HEK293 (cell line): ENCODE data around the gene JCHAIN.

Source experiments
- CTCF ChIA-PET: fragments of 350-600 bp; formaldehyde crosslinking; extraction: SDS; loops from one replicate; lab custom pipeline; 2021; ENCODE audit warnings: antibody characterized with exemption; lab: Yijun Ruan, JAX
- POLR2A ChIA-PET: fragments of 300-600 bp; formaldehyde crosslinking; extraction: SDS; loops from one replicate; lab custom pipeline; 2020; ENCODE audit warnings: antibody characterized with exemption, inconsistent platforms; lab: Yijun Ruan, JAX
- H3K27ac ChIP-seq: fragments of 200-500 bp; sonication (Bioruptor generic); 2 replicates; pipeline ENCODE4 v1.5.1; 2014; ENCODE audit warnings: low read depth, low read length, control low read depth, inconsistent platforms; ENCODE audit errors: extremely low read depth
- H3K36me3 ChIP-seq, 2 experiments: fragments of 200-500 bp in 1 of 2; sonication (Bioruptor generic) in 1 of 2; 1 replicate in 1 of 2; 2 replicates in 1 of 2; pipeline ENCODE4 v1.5.1; 2014 to 2017; ENCODE audit warnings: inconsistent platforms in 2 of 2, low read length in 2 of 2; ENCODE audit not compliant: control insufficient read depth in 2 of 2, insufficient read depth in 1 of 2
- H3K4me1 ChIP-seq: fragments of 200-500 bp; sonication (Bioruptor generic); 2 replicates; pipeline ENCODE4 v1.5.1; 2014; ENCODE audit warnings: mild to moderate bottlenecking, low read length, inconsistent platforms; ENCODE audit not compliant: control insufficient read depth, insufficient read depth
- H3K4me3 ChIP-seq: 2 replicates; pipeline ENCODE4 v1.5.1; 2011; ENCODE audit warnings: low read depth, mild to moderate bottlenecking, control low read depth, low read length, moderate library complexity
- H3K9me3 ChIP-seq: fragments of 200-500 bp; sonication (Bioruptor generic); 2 replicates; pipeline ENCODE4 v1.5.1; 2014; ENCODE audit warnings: low read depth, low read length, inconsistent platforms; ENCODE audit not compliant: control insufficient read depth, insufficient read depth
- ATF2 ChIP-seq: fragments of 450-650 bp; formaldehyde crosslinking; IDR thresholded peaks from 2 replicates; pipeline ENCODE4 v1.5.1; 2016; ENCODE audit warnings: missing biosample characterization, missing genetic modification characterization, low read depth
- BCL11A ChIP-seq: fragments of 450-650 bp; formaldehyde crosslinking; IDR thresholded peaks from 2 replicates; pipeline ENCODE4 v1.5.1; 2016; ENCODE audit warnings: low read depth, missing biosample characterization, missing genetic modification characterization
- GFI1B ChIP-seq: fragments of 450-650 bp; formaldehyde crosslinking; IDR thresholded peaks from 2 replicates; pipeline ENCODE4 v1.5.1; 2016; ENCODE audit warnings: missing biosample characterization, missing genetic modification characterization
- GLI2 ChIP-seq: fragments of 450-650 bp; formaldehyde crosslinking; IDR thresholded peaks from 2 replicates; pipeline ENCODE4; 2017; ENCODE audit warnings: missing biosample characterization, missing genetic modification characterization, low read depth, borderline replicate concordance
- GLI4 ChIP-seq: fragments of 450-650 bp; formaldehyde crosslinking; IDR thresholded peaks from 2 replicates; pipeline ENCODE4 v1.5.1; 2016; ENCODE audit warnings: missing biosample characterization, missing genetic modification characterization
- GLIS1 ChIP-seq: fragments of 450-650 bp; formaldehyde crosslinking; IDR thresholded peaks from 2 replicates; pipeline ENCODE4 v1.5.1; 2016; ENCODE audit warnings: missing biosample characterization, missing genetic modification characterization
- KLF10 ChIP-seq: fragments of 450-650 bp; IDR thresholded peaks from 2 replicates; pipeline ENCODE4 v1.5.1; 2018; ENCODE audit warnings: missing biosample characterization, mild to moderate bottlenecking, missing genetic modification characterization
- OSR2 ChIP-seq: fragments of 450-650 bp; formaldehyde crosslinking; IDR thresholded peaks from 2 replicates; pipeline ENCODE4 v1.5.1; 2016; ENCODE audit warnings: missing biosample characterization, missing genetic modification characterization
- PRDM2 ChIP-seq: fragments of 450-650 bp; formaldehyde crosslinking; IDR thresholded peaks from 2 replicates; pipeline ENCODE4 v1.5.1; 2016; ENCODE audit warnings: missing biosample characterization, missing genetic modification characterization, borderline replicate concordance
- ZBTB8A ChIP-seq: fragments of 450-650 bp; formaldehyde crosslinking; IDR thresholded peaks from 2 replicates; pipeline ENCODE4 v1.5.1; 2016; ENCODE audit warnings: missing biosample characterization, missing genetic modification characterization
- ZFP37 ChIP-seq: fragments of 450-650 bp; formaldehyde crosslinking; IDR thresholded peaks from 2 replicates; pipeline ENCODE4 v1.5.1; 2016; ENCODE audit warnings: missing biosample characterization, missing genetic modification characterization
- ZIC2 ChIP-seq: fragments of 450-650 bp; formaldehyde crosslinking; IDR thresholded peaks from 2 replicates; pipeline ENCODE4 v1.5.1; 2016; ENCODE audit warnings: missing biosample characterization, missing genetic modification characterization
- ZNF114 ChIP-seq: fragments of 450-650 bp; formaldehyde crosslinking; IDR thresholded peaks from 2 replicates; pipeline ENCODE4 v1.5.0; 2017; ENCODE audit warnings: missing biosample characterization, missing genetic modification characterization
- ZNF140 ChIP-seq: fragments of 450-650 bp; formaldehyde crosslinking; IDR thresholded peaks from 2 replicates; pipeline ENCODE4 v1.5.1; 2016; ENCODE audit warnings: missing biosample characterization, missing genetic modification characterization
- ZNF148 ChIP-seq: fragments of 450-650 bp; formaldehyde crosslinking; IDR thresholded peaks from 2 replicates; pipeline ENCODE4 v1.5.0; 2017; ENCODE audit warnings: missing biosample characterization, missing genetic modification characterization, borderline replicate concordance
- ZNF169 ChIP-seq: fragments of 450-650 bp; formaldehyde crosslinking; IDR thresholded peaks from 2 replicates; pipeline ENCODE4 v1.5.1; 2016; ENCODE audit warnings: missing biosample characterization, missing genetic modification characterization
- ZNF175 ChIP-seq: fragments of 450-650 bp; formaldehyde crosslinking; IDR thresholded peaks from 2 replicates; pipeline ENCODE4 v1.5.1; 2016; ENCODE audit warnings: missing biosample characterization, missing genetic modification characterization
- ZNF19 ChIP-seq: fragments of 450-650 bp; formaldehyde crosslinking; IDR thresholded peaks from 2 replicates; pipeline ENCODE4; 2016; ENCODE audit warnings: missing biosample characterization, missing genetic modification characterization, low read depth
- ZNF514 ChIP-seq: fragments of 450-650 bp; formaldehyde crosslinking; IDR thresholded peaks from 2 replicates; pipeline ENCODE4 v1.5.1; 2016; ENCODE audit warnings: missing biosample characterization, missing genetic modification characterization
- ZNF623 ChIP-seq: fragments of 450-650 bp; formaldehyde crosslinking; IDR thresholded peaks from 2 replicates; pipeline ENCODE4 v1.5.1; 2016; ENCODE audit warnings: missing biosample characterization, missing genetic modification characterization
- ZNF670 ChIP-seq: fragments of 450-650 bp; formaldehyde crosslinking; IDR thresholded peaks from 2 replicates; pipeline ENCODE4 v1.5.1; 2016; ENCODE audit warnings: missing biosample characterization, missing genetic modification characterization, low read depth
- ZNF677 ChIP-seq: fragments of 450-650 bp; IDR thresholded peaks from 2 replicates; pipeline ENCODE4 v1.5.0; 2018; ENCODE audit warnings: missing biosample characterization, mild to moderate bottlenecking, missing genetic modification characterization, moderate library complexity
- ZNF692 ChIP-seq: fragments of 450-650 bp; formaldehyde crosslinking; IDR thresholded peaks from 2 replicates; pipeline ENCODE4 v1.5.1; 2016; ENCODE audit warnings: missing biosample characterization, missing genetic modification characterization
- ZNF707 ChIP-seq: fragments of 450-650 bp; formaldehyde crosslinking; IDR thresholded peaks from 2 replicates; pipeline ENCODE4 v1.5.1; 2016; ENCODE audit warnings: missing biosample characterization, missing genetic modification characterization
- ZNF785 ChIP-seq: fragments of 450-650 bp; formaldehyde crosslinking; IDR thresholded peaks from 2 replicates; pipeline ENCODE4 v1.5.1; 2016; ENCODE audit warnings: missing biosample characterization, missing genetic modification characterization
- ZSCAN16 ChIP-seq: fragments of 450-650 bp; formaldehyde crosslinking; IDR thresholded peaks from 2 replicates; pipeline ENCODE4 v1.5.1; 2016; ENCODE audit warnings: missing biosample characterization, missing genetic modification characterization

JCHAIN gene

GRCh38 chr4:70674191-70674590, 7.9 kb upstream of the JCHAIN start:
- Histone ChIP-seq H3K27ac (no peak overlapping the region), H3K36me3 (no peaks in the 10 kb centered on the region), H3K4me3 (no peak overlapping the region), H3K4me1 (no peaks in the 10 kb centered on the region), H3K9me3 (no peaks in the 10 kb centered on the region)
- ChIA-PET CTCF (no interaction called here), POLR2A (no interaction called here)
- TF ChIP-seq ZBTB8A (tag by site-specific recombination) (no peak), ZNF707 (tag by site-specific recombination) (no peak), OSR2 (tag by site-specific recombination) (no peak), ZNF785 (tag by site-specific recombination) (no peak), ZNF670 (tag by site-specific recombination) (no peak), GLIS1 (no peak), ZNF623 (tag by site-specific recombination) (no peak), ZNF140 (tag by site-specific recombination) (no peak), ZNF692 (tag by site-specific recombination) (no peak), ZFP37 (tag by site-specific recombination) (no peak), KLF10 (no peak), GLI2 (tag by site-specific recombination) (no peak), GFI1B (tag by site-specific recombination) (no peak), ZSCAN16 (tag by site-specific recombination) (no peak), PRDM2 (tag by site-specific recombination) (no peak), ZNF677 (tag by site-specific recombination) (no peak)

- H3K4me3 ChIP-seq: no peak overlapping the region
- POLR2A ChIA-PET: no interaction called here
- no peak overlapping the region for H3K27ac ChIP-seq
- H3K4me1 ChIP-seq: no peaks in the 10 kb centered on the region
- no peaks in the 10 kb centered on the region for H3K36me3 ChIP-seq
- no peaks in the 10 kb centered on the region for H3K9me3 ChIP-seq
- CTCF ChIA-PET: interaction anchor here (0.7 kb wide), 1 partner anchor 1039 kb away, joined by 3 read pairs; no protein-coding TSS in a partner anchor
- no peak for TF ChIP-seq ATF2 (tag by site-specific recombination)
- TF ChIP-seq ZNF19 (tag by site-specific recombination): no peak
- TF ChIP-seq ZNF148 (tag by site-specific recombination): no peak
- TF ChIP-seq BCL11A (tag by site-specific recombination): no peak
- TF ChIP-seq ZNF114: no peak
- TF ChIP-seq GLI4 (tag by site-specific recombination): no peak
- TF ChIP-seq ZNF175 (tag by site-specific recombination): no peak
- no peak for TF ChIP-seq ZNF514 (tag by site-specific recombination)
- TF ChIP-seq ZNF169: no peak
- no peak for TF ChIP-seq ZNF140 (tag by site-specific recombination)
- no peak for TF ChIP-seq ZIC2 (tag by site-specific recombination)
- no peak for TF ChIP-seq GLIS1
These were observed 4.8 kb upstream of the JCHAIN start for GRCh38 chr4:70671091-70671490.
